ENCODE results near the gene CYYR1.

DNA sequence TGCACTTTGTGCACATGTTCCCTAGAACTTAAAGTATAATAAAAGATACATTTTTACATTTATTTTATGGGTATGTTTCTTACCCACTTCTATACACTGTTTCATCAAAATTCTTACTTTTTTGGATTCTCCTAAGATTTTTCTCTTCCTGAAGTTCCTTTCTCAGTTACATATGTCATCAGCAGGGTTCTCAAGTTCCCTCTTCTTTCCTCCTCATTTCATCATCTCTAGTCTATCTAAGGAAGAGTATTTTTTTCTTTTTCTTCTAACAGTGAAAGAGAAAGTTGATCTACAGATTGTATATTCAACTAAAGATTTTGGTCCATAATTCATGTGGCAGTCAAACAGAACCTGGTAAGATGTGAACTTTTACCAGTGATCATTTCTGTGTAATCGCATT lies 41.2 kb upstream of the CYYR1 start:
- TF ChIP-seq POLR2A (IDR thresholded peaks at IDR 0.05) (no peak), POLR2AphosphoS5 (IDR thresholded peaks at IDR 0.05) (no peak)

Measured in gastroesophageal sphincter (tissue), 2 donors.